Tibial artery (tissue), 4 donors: ENCODE results near the gene EFCAB11.

Experiments
- DNase-seq, 2 donors: peaks; one replicate each; pipeline ENCODE4 v3.0.0-alpha.2; 2019
- H3K27ac ChIP-seq, 2 donors: fragments of 200-600 bp; sonication (generic) in 1 of 2; 1 replicate in 1 of 2; 2 replicates in 1 of 2; pipeline ENCODE4 v1.5.1; 2018 to 2019; ENCODE audit warnings: mild to moderate bottlenecking in 1 of 2
- H3K27me3 ChIP-seq, 2 donors: fragments of 200-600 bp; sonication (generic) in 1 of 2; one replicate each; pipeline versions ENCODE4 v1.5.1 to v1.6.0; 2016 to 2019
- H3K36me3 ChIP-seq, 3 donors: fragments of 200-600 bp; sonication (generic) in 2 of 3; one replicate each; pipeline ENCODE4 v1.5.1; 2016 to 2019; ENCODE audit warnings: mild to moderate bottlenecking in 2 of 3
- H3K4me1 ChIP-seq, 4 donors: fragments of 200-600 bp; sonication (generic) in 2 of 4; 1 replicate in 3 of 4; 2 replicates in 1 of 4; pipeline ENCODE4 v1.5.1; 2016 to 2019
- H3K4me3 ChIP-seq, 2 donors: fragments of 200-600 bp; sonication (generic) in 1 of 2; 1 replicate in 1 of 2; 2 replicates in 1 of 2; pipeline ENCODE4 v1.5.1; 2018 to 2019; ENCODE audit warnings: mild to moderate bottlenecking in 2 of 2
- H3K9me3 ChIP-seq, 3 donors: fragments of 200-600 bp; sonication (generic) in 1 of 3; one replicate each; pipeline ENCODE4 v1.5.1; 2016 to 2019
- CTCF ChIP-seq, 2 experiments: fragments of 200-600 bp in 1 of 2; fragments of 450-650 bp in 1 of 2; IDR thresholded peaks; one replicate each; pipeline ENCODE4 v1.5.1; 2017 to 2019; ENCODE audit warnings: antibody characterized with exemption in 2 of 2, mild to moderate bottlenecking in 1 of 2, moderate library complexity in 1 of 2
- intact Hi-C: fragments of 100-400 bp; cut with DNase I; formaldehyde crosslinking; loops from one replicate; pipeline ENCODE4 v1.15.0; 2023; ENCODE audit warnings: low total_unique reads

The EFCAB11 gene

GRCh38 chr14:89833661-89834060 lies 120.9 kb downstream of the EFCAB11 start:
- H3K27me3 ChIP-seq: no peaks in the 10 kb centered on the region
- peaks cover 0 to 15% (median 1%) of the 10 kb centered on the region in 4 donors for H3K4me1 ChIP-seq
- H3K9me3 ChIP-seq: peaks cover 0 to 4% (median 0%) of the 10 kb centered on the region in 3 donors
- TF ChIP-seq CTCF (IDR thresholded peaks at IDR 0.05): no peak
- H3K36me3 ChIP-seq: no peaks in the 10 kb centered on the region
- intact Hi-C loops: no loop called here
- no peak overlapping the region for H3K27ac ChIP-seq
- DNase-seq: no peak
- H3K4me3 ChIP-seq: no peak overlapping the region

- Histone ChIP-seq H3K27ac (no peak overlapping the region), H3K4me3 (no peak overlapping the region), H3K4me1 (peaks cover 0 to 15% (median 1%) of the 10 kb centered on the region in 4 donors), H3K9me3 (no peaks in the 10 kb centered on the region), H3K36me3 (no peaks in the 10 kb centered on the region), H3K27me3 (no peaks in the 10 kb centered on the region)
- no peak for TF ChIP-seq CTCF (IDR thresholded peaks at IDR 0.05)
- intact Hi-C loops: no loop called here
- no peak for DNase-seq
Observed at GRCh38 chr14:89833120-89833532, 121.4 kb downstream of the EFCAB11 start.

- no peak overlapping the region for H3K4me3 ChIP-seq
- intact Hi-C loops: no loop called here
- peaks cover 0 to 7% (median 0%) of the 10 kb centered on the region in 3 donors for H3K9me3 ChIP-seq
- H3K27ac ChIP-seq: no peak overlapping the region
- H3K4me1 ChIP-seq: peaks cover 0 to 16% (median 1%) of the 10 kb centered on the region in 4 donors
- DNase-seq: no peak
- no peaks in the 10 kb centered on the region for H3K36me3 ChIP-seq
- no peak for TF ChIP-seq CTCF (IDR thresholded peaks at IDR 0.05)
- H3K27me3 ChIP-seq: no peaks in the 10 kb centered on the region
Observed at GRCh38 chr14:89828471-89829165, 125.9 kb downstream of the EFCAB11 start.

GRCh38 chr14:89827265-89827664 lies 127.3 kb downstream of the EFCAB11 start:
- peak in 1 of 2 donors; percentile 22 for DNase-seq
- TF ChIP-seq CTCF (IDR thresholded peaks at IDR 0.05): no peak
- Histone ChIP-seq H3K36me3 (no peaks in the 10 kb centered on the region), H3K9me3 (peaks cover 0 to 12% (median 0%) of the 10 kb centered on the region in 3 donors), H3K4me1 (peaks cover 0 to 4% (median 0%) of the 10 kb centered on the region in 4 donors), H3K27me3 (no peaks in the 10 kb centered on the region), H3K27ac (no peak overlapping the region), H3K4me3 (no peak overlapping the region)
- intact Hi-C loops: no loop called here

- Histone ChIP-seq H3K4me3 (no peak overlapping the region), H3K27ac (no peak overlapping the region), H3K27me3 (no peaks in the 10 kb centered on the region), H3K9me3 (peaks cover 0 to 12% (median 0%) of the 10 kb centered on the region in 3 donors), H3K36me3 (no peaks in the 10 kb centered on the region), H3K4me1 (peaks cover 0 to 4% (median 0%) of the 10 kb centered on the region in 4 donors)
- no peak for TF ChIP-seq CTCF (IDR thresholded peaks at IDR 0.05)
- intact Hi-C loops: no loop called here
- DNase-seq: no peak
Observed at GRCh38 chr14:89826596-89826995, 127.9 kb downstream of the EFCAB11 start.
